Loucy (cell line): Measurements from ENCODE around the gene ZNF124.

Experiments used
- EZH2phosphoT487 ChIP-seq: fragments of 200-600 bp; IDR thresholded peaks from 2 replicates; pipeline ENCODE4 v1.6.1; 2018; ENCODE audit warnings: antibody characterized with exemption, mild to moderate bottlenecking, moderate library complexity, borderline replicate concordance
- TF ChIP-seq, protein P1 (sequence below): fragments of 200-600 bp; sonication (generic); conservative IDR thresholded peaks from 2 replicates; pipeline ENCODE4 v1.5.1; 2014; ENCODE audit warnings: mild to moderate bottlenecking, antibody characterized with exemption, low read length

DNA sequence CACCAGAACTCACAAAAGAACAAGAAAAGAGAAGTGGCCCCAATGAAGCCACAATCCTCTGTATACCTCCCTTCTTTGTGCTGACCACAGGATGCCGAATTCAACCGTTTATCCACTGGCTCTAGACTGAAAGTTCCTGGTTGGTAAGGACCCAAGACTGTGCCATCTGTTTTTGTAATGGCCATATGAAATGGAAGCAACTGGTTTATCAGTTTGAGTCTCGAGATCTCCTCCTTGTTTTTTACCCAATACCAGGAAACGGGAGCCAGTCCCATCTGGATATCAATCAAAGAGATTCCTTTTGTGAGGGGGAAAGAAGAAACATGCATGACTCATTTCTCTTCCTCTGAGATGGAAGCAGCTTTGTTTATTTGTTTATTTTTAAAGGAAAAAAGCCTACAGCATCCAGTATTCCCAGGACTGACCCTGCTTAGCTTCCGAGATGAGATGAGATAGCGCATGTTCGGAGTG, 32.4 kb upstream of the ZNF124 start:
- TF ChIP-seq, protein P1, sequence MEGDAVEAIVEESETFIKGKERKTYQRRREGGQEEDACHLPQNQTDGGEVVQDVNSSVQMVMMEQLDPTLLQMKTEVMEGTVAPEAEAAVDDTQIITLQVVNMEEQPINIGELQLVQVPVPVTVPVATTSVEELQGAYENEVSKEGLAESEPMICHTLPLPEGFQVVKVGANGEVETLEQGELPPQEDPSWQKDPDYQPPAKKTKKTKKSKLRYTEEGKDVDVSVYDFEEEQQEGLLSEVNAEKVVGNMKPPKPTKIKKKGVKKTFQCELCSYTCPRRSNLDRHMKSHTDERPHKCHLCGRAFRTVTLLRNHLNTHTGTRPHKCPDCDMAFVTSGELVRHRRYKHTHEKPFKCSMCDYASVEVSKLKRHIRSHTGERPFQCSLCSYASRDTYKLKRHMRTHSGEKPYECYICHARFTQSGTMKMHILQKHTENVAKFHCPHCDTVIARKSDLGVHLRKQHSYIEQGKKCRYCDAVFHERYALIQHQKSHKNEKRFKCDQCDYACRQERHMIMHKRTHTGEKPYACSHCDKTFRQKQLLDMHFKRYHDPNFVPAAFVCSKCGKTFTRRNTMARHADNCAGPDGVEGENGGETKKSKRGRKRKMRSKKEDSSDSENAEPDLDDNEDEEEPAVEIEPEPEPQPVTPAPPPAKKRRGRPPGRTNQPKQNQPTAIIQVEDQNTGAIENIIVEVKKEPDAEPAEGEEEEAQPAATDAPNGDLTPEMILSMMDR = no peak
- no peak for TF ChIP-seq EZH2phosphoT487
